Fibroblast of lung (primary cell): ENCODE data around the gene PPP1R3C. TPM values are rescaled to one million over a fixed set of nuclear protein-coding genes. Genes with fewer than 3 reads are reported as not detected.

Experiments used
- DNase-seq, 2 donors: peaks; one replicate each; pipeline versions ENCODE4 v3.0.0 to v3.0.0-alpha.2; 2010; ENCODE audit warnings: low read depth in 2 of 2
- H2AFZ ChIP-seq: 2 replicates; pipeline ENCODE4 v1.5.1; 2012; ENCODE audit warnings: low read length, control low read depth, inconsistent platforms
- H3K27ac ChIP-seq: 2 replicates; pipeline ENCODE4 v1.5.1; 2011; ENCODE audit warnings: low read length, control low read depth; ENCODE audit not compliant: insufficient read depth
- H3K27me3 ChIP-seq: 2 replicates; pipeline ENCODE4 v1.5.1; 2011; ENCODE audit warnings: mild to moderate bottlenecking, low read length; ENCODE audit not compliant: control insufficient read depth, insufficient read depth
- H3K36me3 ChIP-seq: 2 replicates; pipeline ENCODE4 v1.5.1; 2011; ENCODE audit warnings: low read length; ENCODE audit not compliant: control insufficient read depth, insufficient read depth
- H3K4me1 ChIP-seq: 2 replicates; pipeline ENCODE4 v1.5.1; 2011; ENCODE audit warnings: low read length; ENCODE audit not compliant: control insufficient read depth, insufficient read depth; ENCODE audit errors: extremely low read depth
- H3K4me2 ChIP-seq: 2 replicates; pipeline ENCODE4 v1.5.1; 2011; ENCODE audit warnings: low read length, control low read depth; ENCODE audit not compliant: insufficient read depth; ENCODE audit errors: extremely low read depth
- H3K4me3 ChIP-seq, 4 experiments: fragments of 200-600 bp in 1 of 4; sonication (generic) in 1 of 4; replicated peaks in 1 of 4; 2 replicates each; pipeline ENCODE4 v1.5.1; 2011 to 2016; ENCODE audit warnings: low read length in 4 of 4, low read depth in 3 of 4, mild to moderate bottlenecking in 3 of 4, control low read depth in 2 of 4, inconsistent platforms in 1 of 4, mixed read lengths in 1 of 4; ENCODE audit not compliant: insufficient read depth in 1 of 4; ENCODE audit errors: control extremely low read depth in 1 of 4
- H3K79me2 ChIP-seq: 2 replicates; pipeline ENCODE4 v1.5.1; 2012; ENCODE audit warnings: mild to moderate bottlenecking, low read length, inconsistent platforms; ENCODE audit not compliant: control insufficient read depth, insufficient read depth
- H3K9ac ChIP-seq: 2 replicates; pipeline ENCODE4 v1.5.1; 2011; ENCODE audit warnings: mild to moderate bottlenecking, low read length, control low read depth; ENCODE audit not compliant: insufficient read depth
- H3K9me3 ChIP-seq: 2 replicates; pipeline ENCODE4 v1.5.1; 2012; ENCODE audit warnings: low read depth, low read length; ENCODE audit not compliant: control insufficient read depth, insufficient read depth
- H4K20me1 ChIP-seq: 2 replicates; pipeline ENCODE4 v1.5.1; 2011; ENCODE audit warnings: low read length; ENCODE audit not compliant: control insufficient read depth, insufficient read depth; ENCODE audit errors: extremely low read depth
- CTCF ChIP-seq, 2 donors: IDR thresholded peaks in 1 of 2; conservative IDR thresholded peaks in 1 of 2; 1 replicate in 1 of 2; 2 replicates in 1 of 2; pipeline ENCODE4 v1.5.1; 2011 to 2012; ENCODE audit warnings: low read length in 2 of 2, control low read depth in 1 of 2, inconsistent platforms in 1 of 2, low read depth in 1 of 2, mild to moderate bottlenecking in 1 of 2
- EZH2 ChIP-seq: IDR thresholded peaks from 2 replicates; pipeline ENCODE4 v1.5.1; 2012; ENCODE audit warnings: low read length, control low read depth, mild to moderate bottlenecking; ENCODE audit errors: missing control alignments
- polyA plus RNA-seq, 2 donors: library from polyadenylated mRNA; depleted of rRNA in 1 of 2; stranded (reverse) in 1 of 2; unstranded in 1 of 2; fragments of >200 nt; gene quantifications; 2 replicates each; pipeline ENCODE4 v1.2.1, GENCODE V29; 2011 to 2012; ENCODE audit warnings: missing spikeins in 1 of 2
- total RNA-seq: library from RNA; depleted of rRNA; stranded (reverse); fragments of >200 nt; gene quantifications from 2 replicates; pipeline ENCODE4 v1.2.1, GENCODE V29; 2014

PPP1R3C gene
- total and polyA plus RNA-seq, 2 donors (not counting 1 experiment from before 2014, with no cell fraction given) = 67.8 to 125 TPM

GRCh38 chr10:91610919-91611318, 22.0 kb downstream of the PPP1R3C start:
- Histone ChIP-seq H3K9ac (no peak overlapping the region), H3K4me1 (peaks cover 32% of the 10 kb centered on the region), H3K27me3 (no peaks in the 10 kb centered on the region), H3K4me3 (no peak overlapping the region), H4K20me1 (no peaks in the 10 kb centered on the region), H3K4me2 (no peak overlapping the region), H3K9me3 (no peaks in the 10 kb centered on the region), H3K36me3 (no peaks in the 10 kb centered on the region), H2AFZ (no peak overlapping the region), H3K27ac (no peak overlapping the region), H3K79me2 (no peaks in the 10 kb centered on the region)
- no peak for TF ChIP-seq EZH2
- TF ChIP-seq CTCF (conservative IDR thresholded peaks at IDR 0.05 in 1 of 2, IDR thresholded peaks at IDR 0.05 in 1 of 2; ENCODE audit: low read depth in 1 of 2, low read length in 2 of 2) = no peak
- no peak for DNase-seq

GRCh38 chr10:91610444-91610843, 22.4 kb downstream of the PPP1R3C start:
- H3K4me2 ChIP-seq = no peak overlapping the region
- TF ChIP-seq EZH2 (no peak), CTCF (conservative IDR thresholded peaks at IDR 0.05 in 1 of 2, IDR thresholded peaks at IDR 0.05 in 1 of 2; ENCODE audit: low read depth in 1 of 2, low read length in 2 of 2) (no peak)
- H3K9ac ChIP-seq = no peak overlapping the region
- H3K27ac ChIP-seq = no peak overlapping the region
- peak in 1 of 2 donors; percentile 67 for DNase-seq
- no peaks in the 10 kb centered on the region for H3K79me2 ChIP-seq
- no peak overlapping the region for H2AFZ ChIP-seq
- H3K36me3 ChIP-seq = no peaks in the 10 kb centered on the region
- H3K9me3 ChIP-seq = no peaks in the 10 kb centered on the region
- H3K4me3 ChIP-seq = no peak overlapping the region
- no peaks in the 10 kb centered on the region for H4K20me1 ChIP-seq
- no peaks in the 10 kb centered on the region for H3K27me3 ChIP-seq
- H3K4me1 ChIP-seq = peaks cover 33% of the 10 kb centered on the region

- H3K4me2 ChIP-seq = no peak overlapping the region
- DNase-seq = peak in 1 of 2 donors; percentile 67
- no peaks in the 10 kb centered on the region for H3K36me3 ChIP-seq
- H2AFZ ChIP-seq = no peak overlapping the region
- TF ChIP-seq CTCF (conservative IDR thresholded peaks at IDR 0.05 in 1 of 2, IDR thresholded peaks at IDR 0.05 in 1 of 2; ENCODE audit: low read depth in 1 of 2, low read length in 2 of 2) (no peak), EZH2 (no peak)
- no peaks in the 10 kb centered on the region for H3K27me3 ChIP-seq
- no peak overlapping the region for H3K9ac ChIP-seq
- H3K79me2 ChIP-seq = no peaks in the 10 kb centered on the region
- H3K4me1 ChIP-seq = peaks cover 36% of the 10 kb centered on the region
- H3K9me3 ChIP-seq = no peaks in the 10 kb centered on the region
- peak overlapping the region; percentile 48 for H3K27ac ChIP-seq
- no peak overlapping the region for H3K4me3 ChIP-seq
- no peaks in the 10 kb centered on the region for H4K20me1 ChIP-seq
Measured at GRCh38 chr10:91607646-91608403, 25.0 kb downstream of the PPP1R3C start.
